Suprapubic skin (tissue), 4 donors: ENCODE measurements around the gene ZDHHC11B.
"Not testable (repeated sequence)": the region's sequence is repeated elsewhere in the genome, so short reads cannot be mapped to it uniquely, and the experiment has no call there.

Source experiments
- CTCF ChIP-seq, 2 donors: fragments of 200-600 bp in 1 of 2; fragments of 450-650 bp in 1 of 2; sonication (generic) in 1 of 2; IDR thresholded peaks; one replicate each; pipeline ENCODE4 v1.5.1; 2016 to 2019; ENCODE audit warnings: antibody characterized with exemption in 2 of 2, mild to moderate bottlenecking in 1 of 2, moderate library complexity in 1 of 2
- EP300 ChIP-seq: sonication (generic); formaldehyde crosslinking; IDR thresholded peaks from one replicate; pipeline ENCODE4 v1.6.1; 2017; ENCODE audit warnings: antibody characterized with exemption
- POLR2A ChIP-seq, 2 donors: fragments of 450-650 bp; IDR thresholded peaks; one replicate each; pipeline ENCODE4 v1.6.1; 2017; ENCODE audit warnings: antibody characterized with exemption in 2 of 2, mild to moderate bottlenecking in 2 of 2, moderate library complexity in 2 of 2
- POLR2AphosphoS5 ChIP-seq, 3 donors: sonication (generic); formaldehyde crosslinking; IDR thresholded peaks; one replicate each; pipeline ENCODE4 v1.6.1; 2017; ENCODE audit warnings: antibody characterized with exemption in 3 of 3

GRCh38 chr5:785181-785705, 714 bp upstream of the ZDHHC11B start:
- TF ChIP-seq POLR2A (IDR thresholded peaks at IDR 0.05); CTCF (IDR thresholded peaks at IDR 0.05); EP300; POLR2AphosphoS5 (IDR thresholded peaks at IDR 0.05): not testable (repeated sequence)
